GM19043 (cell line): Measurements from ENCODE around the gene RAB3C.

Experiments
- ATAC-seq: cut with Tn5 transposase; IDR thresholded peaks from one replicate; pipeline ENCODE4 v1.9.1; 2021; ENCODE audit warnings: low read depth; ENCODE audit not compliant: unreplicated experiment

RAB3C gene

GRCh38 chr5:58904737-58905136 is 321.9 kb downstream of the RAB3C start:
- no peak for ATAC-seq

GRCh38 chr5:58905944-58906343 is 323.1 kb downstream of the RAB3C start:
- ATAC-seq, result no peak
